K562 (cell line): Measurements from ENCODE around the gene CASKIN1. TPM values are rescaled to one million over a fixed set of nuclear protein-coding genes. Genes with fewer than 3 reads are reported as not detected.

ENCODE experiments used
- BHLHE40 ChIP-seq: IDR thresholded peaks from 2 replicates; pipeline ENCODE4 v1.6.1; 2011; ENCODE audit warnings: low read length, improper control_type of control experiment
- CREM ChIP-seq: IDR thresholded peaks from 2 replicates; pipeline ENCODE4 v1.6.1; 2014; ENCODE audit warnings: antibody characterized with exemption, low read depth
- ELK1 ChIP-seq: sonication (generic); formaldehyde crosslinking; IDR thresholded peaks from 2 replicates; pipeline ENCODE4 v1.8.1; 2022; ENCODE audit warnings: missing genetic modification reagents
- EWSR1 ChIP-seq: fragments of 450-650 bp; IDR thresholded peaks from 2 replicates; pipeline ENCODE4 v1.6.1; 2018; ENCODE audit warnings: borderline replicate concordance, mild to moderate bottlenecking, low read depth, moderate library complexity; ENCODE audit not compliant: partially characterized antibody
- HDAC8 ChIP-seq: fragments of 450-650 bp; IDR thresholded peaks from 2 replicates; pipeline ENCODE4 v1.6.1; 2016; ENCODE audit warnings: mild to moderate bottlenecking, missing genetic modification characterization, moderate library complexity, missing compliant biosample characterization
- HINFP ChIP-seq: fragments of 450-650 bp; conservative IDR thresholded peaks from 2 replicates; pipeline ENCODE4 v1.6.1; 2016; ENCODE audit warnings: missing genetic modification characterization, low read depth, mild to moderate bottlenecking, control low read depth, missing compliant biosample characterization
- HOXB6 ChIP-seq: fragments of 250-450 bp; sonication (Bioruptor Pico); IDR thresholded peaks from 2 replicates; pipeline ENCODE4 v1.5.1; 2022; ENCODE audit warnings: mild to moderate bottlenecking, borderline replicate concordance
- MAX ChIP-seq: sonication (generic); formaldehyde crosslinking; IDR thresholded peaks from 2 replicates; pipeline ENCODE4 v1.9.0; 2022; ENCODE audit warnings: mild to moderate bottlenecking, missing genetic modification reagents
- NFE2 ChIP-seq: IDR thresholded peaks from 2 replicates; pipeline ENCODE4 v1.6.1; 2014; ENCODE audit warnings: antibody characterized with exemption, low read depth
- NUFIP1 ChIP-seq: fragments of 450-650 bp; IDR thresholded peaks from 2 replicates; pipeline ENCODE4 v1.6.1; 2018; ENCODE audit not compliant: partially characterized antibody
- PPARD ChIP-seq: fragments of 250-450 bp; sonication (Bioruptor Pico); IDR thresholded peaks from 2 replicates; pipeline ENCODE4 v1.8.0; 2022; ENCODE audit warnings: inconsistent platforms, mild to moderate bottlenecking, moderate library complexity
- RAD21 ChIP-seq, 2 experiments: fragments of 250-450 bp in 1 of 2; fragments of 450-650 bp in 1 of 2; sonication (Bioruptor Pico) in 1 of 2; formaldehyde crosslinking in 1 of 2; IDR thresholded peaks in 1 of 2; conservative IDR thresholded peaks in 1 of 2; 2 replicates each; pipeline versions ENCODE4 v1.4.0 to v1.8.0; 2020 to 2022; ENCODE audit warnings: mild to moderate bottlenecking in 2 of 2, moderate library complexity in 1 of 2
- RBM14 ChIP-seq: fragments of 200-400 bp; formaldehyde crosslinking; IDR thresholded peaks from 2 replicates; pipeline ENCODE4 v1.6.1; 2018; ENCODE audit warnings: low read depth, mild to moderate bottlenecking, low read length, moderate library complexity, borderline replicate concordance; ENCODE audit not compliant: insufficient read depth
- REST ChIP-seq, 2 experiments: fragments of 450-650 bp; formaldehyde crosslinking in 1 of 2; IDR thresholded peaks; 2 replicates each; pipeline versions ENCODE4 v1.4.0 to v1.6.1; 2014 to 2020; ENCODE audit warnings: mild to moderate bottlenecking in 2 of 2, borderline replicate concordance in 1 of 2, low read depth in 1 of 2
- SAFB ChIP-seq: fragments of 200-400 bp; formaldehyde crosslinking; IDR thresholded peaks from 2 replicates; pipeline ENCODE4 v1.6.1; 2017; ENCODE audit warnings: low read depth, low read length, borderline replicate concordance
- TCF7 ChIP-seq: sonication (generic); IDR thresholded peaks from 2 replicates; pipeline ENCODE4 v1.6.1; 2016; ENCODE audit warnings: antibody characterized with exemption, borderline replicate concordance
- ZNF133 ChIP-seq: fragments of 250-450 bp; sonication (Bioruptor Pico); IDR thresholded peaks from 2 replicates; pipeline ENCODE4 v1.4.0; 2020; ENCODE audit warnings: mild to moderate bottlenecking
- ZNF354B ChIP-seq: fragments of 250-450 bp; sonication (Bioruptor Pico); IDR thresholded peaks from 2 replicates; pipeline ENCODE4 v1.4.0; 2020
- polyA plus RNA-seq, 8 experiments: library from polyadenylated mRNA; depleted of rRNA in 4 of 8; stranded (reverse) in 5 of 8; unstranded in 3 of 8; fragments of >200 nt; fragmentation: Nextera tagmentation in 2 of 8; fragmentation: Illumina TruSeq in 1 of 8; extraction: Ambion mirVana in 2 of 8; extraction: Trizol in 1 of 8; gene quantifications; 2 replicates each; pipeline versions ENCODE4 v1.2.1 to v1.2.3, GENCODE V29; 2011 to 2014; ENCODE audit warnings: inconsistent platforms in 1 of 8, missing spikeins in 1 of 8
- total RNA-seq, 7 experiments: library from RNA; depleted of rRNA in 6 of 7; stranded (reverse); fragments of >200 nt in 6 of 7; fragmentation: Illumina TruSeq in 2 of 7; extraction: Trizol in 2 of 7; gene quantifications; 2 replicates each; pipeline versions ENCODE4 v1.2.1 to v1.2.3, GENCODE V29; 2011 to 2021; ENCODE audit warnings: low replicate concordance in 1 of 7

The CASKIN1 gene
- total and polyA plus RNA-seq, 9 of the 15 experiments (the other 6 are each of a cell fraction or from before 2014, with no cell fraction given): 0.15 to 4.5 (median 1.5) TPM; not detected in 2

- TF ChIP-seq REST (IDR thresholded peaks at IDR 0.05; ENCODE audit: borderline replicate concordance) (peak; percentile 75), REST (CRISPR knock-in tag; IDR thresholded peaks at IDR 0.05; ENCODE audit: low read depth) (no peak), TCF7 (no peak), ZNF133 (CRISPR knock-in tag) (no peak), CREM (no peak), NFE2 (no peak), EWSR1 (no peak), RBM14 (no peak), HINFP (tag) (no peak), NUFIP1 (no peak), PPARD (CRISPR knock-in tag) (no peak), ELK1 (CRISPR knock-in tag) (no peak), HOXB6 (CRISPR knock-in tag) (no peak), SAFB (no peak), BHLHE40 (no peak; the same call in 1 of the 2 replicates), ZNF354B (CRISPR knock-in tag) (no peak), RAD21 (CRISPR knock-in tag; conservative IDR thresholded peaks at IDR 0.05 in 1 of 2, IDR thresholded peaks at IDR 0.05 in 1 of 2) (peak; percentile 67 to 86), MAX (CRISPR knock-in tag) (no peak), HDAC8 (tag) (no peak)
Observed at GRCh38 chr16:2194852-2195321, 1.5 kb downstream of the CASKIN1 start (continued).
